Ishikawa (cell line): Measurements from ENCODE around the gene POU2F1.

Experiments used
- CEBPB ChIP-seq: IDR thresholded peaks from 2 replicates; pipeline ENCODE4 v1.6.1; 2012
- CREB1 ChIP-seq: IDR thresholded peaks from 2 replicates; pipeline ENCODE4 v1.6.1; 2012; ENCODE audit warnings: low read depth
- EGR1 ChIP-seq: IDR thresholded peaks from 2 replicates; pipeline ENCODE4 v1.6.1; 2012
- EP300 ChIP-seq: IDR thresholded peaks from 2 replicates; pipeline ENCODE4 v1.6.1; 2012; ENCODE audit warnings: borderline replicate concordance
- FOXM1 ChIP-seq: IDR thresholded peaks from 2 replicates; pipeline ENCODE4 v1.6.1; 2012; ENCODE audit warnings: low read depth, borderline replicate concordance
- NFIC ChIP-seq: IDR thresholded peaks from 2 replicates; pipeline ENCODE4 v1.6.1; 2012
- RAD21 ChIP-seq: IDR thresholded peaks from 2 replicates; pipeline ENCODE4 v1.6.1; 2012; ENCODE audit warnings: low read depth
- TAF1 ChIP-seq: IDR thresholded peaks from 2 replicates; pipeline ENCODE4 v1.6.1; 2012; ENCODE audit warnings: low read depth, mild to moderate bottlenecking
- TCF12 ChIP-seq: IDR thresholded peaks from 2 replicates; pipeline ENCODE4 v1.6.1; 2012; ENCODE audit warnings: low read depth
- TEAD4 ChIP-seq: IDR thresholded peaks from 2 replicates; pipeline ENCODE4 v1.6.1; 2012
- YY1 ChIP-seq: IDR thresholded peaks from 2 replicates; pipeline ENCODE4 v1.6.1; 2012; ENCODE audit warnings: low read depth
- ZBTB7A ChIP-seq: IDR thresholded peaks from 2 replicates; pipeline ENCODE4 v1.6.1; 2012; ENCODE audit warnings: low read depth
- TF ChIP-seq, protein P1 (sequence below): IDR thresholded peaks from 2 replicates; pipeline ENCODE4 v1.6.1; 2012
- TF ChIP-seq, protein P2 (sequence below): IDR thresholded peaks from 2 replicates; pipeline ENCODE4 v1.6.1; 2012; ENCODE audit warnings: low read depth, mild to moderate bottlenecking
- TF ChIP-seq, protein P3 (sequence below): IDR thresholded peaks from 2 replicates; pipeline ENCODE4 v1.6.1; 2012

Gene POU2F1

GRCh38 chr1:167465018-167465417, 244.3 kb downstream of the POU2F1 start:
- TF ChIP-seq TEAD4 (no peak), EP300 (no peak), TAF1 (no peak), TCF12 (no peak), YY1 (no peak), RAD21 (no peak), ZBTB7A (no peak)
- TF ChIP-seq, protein P1, sequence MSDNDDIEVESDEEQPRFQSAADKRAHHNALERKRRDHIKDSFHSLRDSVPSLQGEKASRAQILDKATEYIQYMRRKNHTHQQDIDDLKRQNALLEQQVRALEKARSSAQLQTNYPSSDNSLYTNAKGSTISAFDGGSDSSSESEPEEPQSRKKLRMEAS = no peak
- TF ChIP-seq, protein P2, sequence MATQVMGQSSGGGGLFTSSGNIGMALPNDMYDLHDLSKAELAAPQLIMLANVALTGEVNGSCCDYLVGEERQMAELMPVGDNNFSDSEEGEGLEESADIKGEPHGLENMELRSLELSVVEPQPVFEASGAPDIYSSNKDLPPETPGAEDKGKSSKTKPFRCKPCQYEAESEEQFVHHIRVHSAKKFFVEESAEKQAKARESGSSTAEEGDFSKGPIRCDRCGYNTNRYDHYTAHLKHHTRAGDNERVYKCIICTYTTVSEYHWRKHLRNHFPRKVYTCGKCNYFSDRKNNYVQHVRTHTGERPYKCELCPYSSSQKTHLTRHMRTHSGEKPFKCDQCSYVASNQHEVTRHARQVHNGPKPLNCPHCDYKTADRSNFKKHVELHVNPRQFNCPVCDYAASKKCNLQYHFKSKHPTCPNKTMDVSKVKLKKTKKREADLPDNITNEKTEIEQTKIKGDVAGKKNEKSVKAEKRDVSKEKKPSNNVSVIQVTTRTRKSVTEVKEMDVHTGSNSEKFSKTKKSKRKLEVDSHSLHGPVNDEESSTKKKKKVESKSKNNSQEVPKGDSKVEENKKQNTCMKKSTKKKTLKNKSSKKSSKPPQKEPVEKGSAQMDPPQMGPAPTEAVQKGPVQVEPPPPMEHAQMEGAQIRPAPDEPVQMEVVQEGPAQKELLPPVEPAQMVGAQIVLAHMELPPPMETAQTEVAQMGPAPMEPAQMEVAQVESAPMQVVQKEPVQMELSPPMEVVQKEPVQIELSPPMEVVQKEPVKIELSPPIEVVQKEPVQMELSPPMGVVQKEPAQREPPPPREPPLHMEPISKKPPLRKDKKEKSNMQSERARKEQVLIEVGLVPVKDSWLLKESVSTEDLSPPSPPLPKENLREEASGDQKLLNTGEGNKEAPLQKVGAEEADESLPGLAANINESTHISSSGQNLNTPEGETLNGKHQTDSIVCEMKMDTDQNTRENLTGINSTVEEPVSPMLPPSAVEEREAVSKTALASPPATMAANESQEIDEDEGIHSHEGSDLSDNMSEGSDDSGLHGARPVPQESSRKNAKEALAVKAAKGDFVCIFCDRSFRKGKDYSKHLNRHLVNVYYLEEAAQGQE = no peak

- TF ChIP-seq CEBPB (no peak), CREB1 (no peak), TCF12 (no peak), NFIC (no peak), TEAD4 (no peak), ZBTB7A (no peak), YY1 (no peak), EGR1 (no peak), EP300 (no peak)
- TF ChIP-seq, protein P3, sequence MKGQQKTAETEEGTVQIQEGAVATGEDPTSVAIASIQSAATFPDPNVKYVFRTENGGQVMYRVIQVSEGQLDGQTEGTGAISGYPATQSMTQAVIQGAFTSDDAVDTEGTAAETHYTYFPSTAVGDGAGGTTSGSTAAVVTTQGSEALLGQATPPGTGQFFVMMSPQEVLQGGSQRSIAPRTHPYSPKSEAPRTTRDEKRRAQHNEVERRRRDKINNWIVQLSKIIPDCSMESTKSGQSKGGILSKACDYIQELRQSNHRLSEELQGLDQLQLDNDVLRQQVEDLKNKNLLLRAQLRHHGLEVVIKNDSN = no peak
- TF ChIP-seq, protein P2 = no peak
- TF ChIP-seq, protein P1 = no peak
Measured at GRCh38 chr1:167465743-167466142, 245.1 kb downstream of the POU2F1 start.

DNA sequence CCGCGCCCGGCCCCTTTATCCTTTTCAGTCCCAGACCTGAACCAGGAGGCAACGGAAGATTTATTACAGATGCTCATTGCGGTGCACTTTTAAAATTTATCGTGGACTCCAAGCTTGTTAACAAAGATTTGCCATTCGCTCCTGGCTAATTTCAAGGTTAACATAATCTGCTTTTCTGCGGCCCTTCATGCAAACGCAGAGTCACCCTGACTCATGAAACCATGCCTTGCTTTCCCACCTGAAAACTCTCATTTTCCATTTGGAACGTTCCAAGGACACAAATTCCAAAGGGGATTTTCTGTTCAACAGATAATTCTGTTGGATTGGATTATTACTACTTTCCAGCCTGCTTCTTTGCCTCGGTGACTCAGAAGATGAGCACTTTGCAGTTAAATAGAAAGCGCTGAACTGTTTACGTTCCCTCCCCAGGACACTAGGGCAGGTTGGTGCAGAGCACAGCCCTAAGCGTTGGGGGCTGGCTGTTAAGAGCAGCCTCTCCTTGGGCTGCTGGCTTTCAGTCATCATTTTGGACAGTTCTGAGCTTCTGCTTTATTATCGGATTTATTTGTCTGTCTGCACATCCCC, 246.5 kb downstream of the POU2F1 start:
- no peak for TF ChIP-seq ZBTB7A
- TF ChIP-seq CREB1 = no peak
- TF ChIP-seq YY1 = no peak
- TF ChIP-seq, protein P2 = no peak
- TF ChIP-seq, protein P1 = no peak
- TF ChIP-seq FOXM1 = no peak
- TF ChIP-seq TCF12 = no peak
- no peak for TF ChIP-seq CEBPB
- TF ChIP-seq EP300 = no peak
- TF ChIP-seq EGR1 = no peak
- no peak for TF ChIP-seq RAD21
- no peak for TF ChIP-seq TEAD4
- TF ChIP-seq NFIC = no peak
- no peak for TF ChIP-seq TAF1
- TF ChIP-seq, protein P3 = no peak

GRCh38 chr1:167467752-167468151, 247.1 kb downstream of the POU2F1 start:
- no peak for TF ChIP-seq CEBPB
- no peak for TF ChIP-seq ZBTB7A
- no peak for TF ChIP-seq EGR1
- TF ChIP-seq YY1 = no peak
- no peak for TF ChIP-seq TCF12
- TF ChIP-seq FOXM1 = no peak
- TF ChIP-seq EP300 = no peak
- TF ChIP-seq, protein P3 = no peak
- TF ChIP-seq, protein P1 = no peak
- TF ChIP-seq NFIC = no peak
- TF ChIP-seq RAD21 = no peak
- TF ChIP-seq TEAD4 = no peak
- no peak for TF ChIP-seq CREB1
- TF ChIP-seq, protein P2 = no peak
- TF ChIP-seq TAF1 = no peak
